Activated CD4-positive, alpha-beta memory T cell treated with anti-CD3 and anti-CD28 coated beads for 36 hours (primary cell): Measurements from ENCODE around the gene RFX1. TPM values are rescaled to one million over a fixed set of nuclear protein-coding genes. Genes with fewer than 3 reads are reported as not detected.
"Not testable (repeated sequence)": the region's sequence is repeated elsewhere in the genome, so short reads cannot be mapped to it uniquely, and the experiment has no call there.

Source experiments
- CTCF ChIA-PET: fragments of 350-600 bp; sonication (Branson Sonifier 250); formaldehyde crosslinking; loops from one replicate; lab custom pipeline; 2021; ENCODE audit warnings: antibody characterized with exemption, inconsistent platforms; lab: Charles Lee
- POLR2A ChIA-PET: fragments of 350-600 bp; sonication (Branson Sonifier 250); formaldehyde crosslinking; loops from one replicate; lab custom pipeline; 2021; ENCODE audit warnings: antibody characterized with exemption; lab: Charles Lee
- DNase-seq: peaks from one replicate; pipeline ENCODE4 v3.0.0-alpha.2; 2020
- H3K27ac Mint-ChIP-seq: one replicate; pipeline ENCODE4 v1.8.0; 2021; ENCODE audit warnings: mixed read lengths
- H3K27me3 Mint-ChIP-seq: one replicate; pipeline ENCODE4 v1.8.0; 2021; ENCODE audit warnings: mixed read lengths
- H3K36me3 Mint-ChIP-seq: one replicate; pipeline ENCODE4 v1.8.0; 2021; ENCODE audit warnings: mixed read lengths
- H3K4me1 Mint-ChIP-seq: one replicate; pipeline ENCODE4 v1.8.0; 2021; ENCODE audit warnings: low read depth, mixed read lengths
- H3K4me3 Mint-ChIP-seq: one replicate; pipeline ENCODE4 v1.8.0; 2021; ENCODE audit warnings: mild to moderate bottlenecking, mixed read lengths
- H3K9me3 Mint-ChIP-seq: one replicate; pipeline ENCODE4 v1.8.0; 2021; ENCODE audit warnings: mixed read lengths
- intact Hi-C: fragments of 100-400 bp; cut with micrococcal nuclease; formaldehyde crosslinking; loops from one replicate; pipeline ENCODE4 v1.15.1; 2023
- total RNA-seq, 2 experiments: library from RNA; stranded (reverse); gene quantifications; one replicate each; pipeline ENCODE4 v1.2.3, GENCODE V29; 2021

Gene RFX1
- total RNA-seq, 2 experiments from 2014 or later, result 14.4 to 15.2 TPM

GRCh38 chr19:14026652-14027192, 20.6 kb upstream of the RFX1 start:
- H3K27me3 Mint-ChIP-seq, intact Hi-C loops, H3K4me3 Mint-ChIP-seq, DNase-seq, H3K27ac Mint-ChIP-seq, H3K9me3 Mint-ChIP-seq, H3K36me3 Mint-ChIP-seq, POLR2A ChIA-PET: not testable (repeated sequence)
- CTCF ChIA-PET, result interaction anchor here (0.7 to 1.5 kb wide), 2 partner anchors 33 to 48 kb away, joined by 4 read pairs; no protein-coding TSS in a partner anchor
- H3K4me1 Mint-ChIP-seq, result peaks cover 15% of the 10 kb centered on the region

GRCh38 chr19:14023404-14024235, 17.5 kb upstream of the RFX1 start:
- Mint-ChIP-seq H3K27ac (no peak overlapping the region), H3K4me3 (no peak overlapping the region), H3K27me3 (no peaks in the 10 kb centered on the region), H3K4me1 (peaks cover 8% of the 10 kb centered on the region), H3K36me3 (no peaks in the 10 kb centered on the region), H3K9me3 (no peaks in the 10 kb centered on the region)
- POLR2A ChIA-PET, result interaction anchor here (0.8 kb wide), 1 partner anchor 15 kb away, joined by 4 read pairs; no protein-coding TSS in a partner anchor
- DNase-seq, result peak; percentile 38
- CTCF ChIA-PET, result interaction anchor here (0.7 to 2.9 kb wide), 5 partner anchors 8 to 49 kb away, joined by 3 to 12 read pairs (median 4); partner anchors contain the start of genes IL27RA and MISP3
- intact Hi-C loops, result no loop called here

- ChIA-PET POLR2A (interaction anchor here (0.8 to 2.2 kb wide), 2 partner anchors 9 to 14 kb away, joined by 4 to 15 read pairs; partner anchors contain the start of gene IL27RA), CTCF (interaction anchor here (1.6 to 2.9 kb wide), 3 partner anchors 9 to 37 kb away, joined by 7 to 12 read pairs (median 9); partner anchors contain the start of gene IL27RA)
- Mint-ChIP-seq H3K36me3 (no peaks in the 10 kb centered on the region), H3K27ac (no peak overlapping the region), H3K4me1 (peaks cover 8% of the 10 kb centered on the region), H3K4me3 (no peak overlapping the region), H3K9me3 (no peaks in the 10 kb centered on the region), H3K27me3 (no peaks in the 10 kb centered on the region)
- no peak for DNase-seq
- intact Hi-C loops, result no loop called here
These were observed 16.3 kb upstream of the RFX1 start for GRCh38 chr19:14022469-14022868.

- Mint-ChIP-seq H3K9me3 (no peaks in the 10 kb centered on the region), H3K27me3 (no peaks in the 10 kb centered on the region), H3K4me3 (no peak overlapping the region), H3K27ac (no peak overlapping the region), H3K4me1 (peaks cover 8% of the 10 kb centered on the region), H3K36me3 (no peaks in the 10 kb centered on the region)
- DNase-seq, result peak; percentile 27
- ChIA-PET POLR2A (interaction anchor here (0.5 to 2.2 kb wide), 2 partner anchors 10 to 11 kb away, joined by 5 to 15 read pairs; partner anchors contain the start of gene IL27RA), CTCF (interaction anchor here (0.6 to 2.9 kb wide), 4 partner anchors 8 to 38 kb away, joined by 3 to 12 read pairs (median 8); partner anchors contain the start of gene IL27RA)
- intact Hi-C loops, result no loop called here
These were observed 15.4 kb upstream of the RFX1 start for GRCh38 chr19:14021474-14021873.

GRCh38 chr19:14019739-14020138, 13.6 kb upstream of the RFX1 start:
- not testable (repeated sequence) for H3K27me3 Mint-ChIP-seq

GRCh38 chr19:14019100-14019499, 13.0 kb upstream of the RFX1 start:
- intact Hi-C loops, result no loop called here
- CTCF ChIA-PET, result interaction anchor here (0.8 to 2.1 kb wide), 3 partner anchors 12 to 54 kb away, joined by 3 to 6 read pairs (median 4); partner anchors contain the start of genes IL27RA and MISP3

More at GRCh38 chr19:14019739-14020138, 13.6 kb upstream of the RFX1 start:
- H3K27ac Mint-ChIP-seq, H3K4me3 Mint-ChIP-seq, intact Hi-C loops, POLR2A ChIA-PET, DNase-seq, H3K9me3 Mint-ChIP-seq, H3K36me3 Mint-ChIP-seq: not testable (repeated sequence)
- peaks cover 11% of the 10 kb centered on the region for H3K4me1 Mint-ChIP-seq
- CTCF ChIA-PET, result interaction anchor here (2.1 kb wide), 1 partner anchor 40 kb away, joined by 6 read pairs; no protein-coding TSS in a partner anchor

GRCh38 chr19:14015524-14016035, 9.5 kb upstream of the RFX1 start:
- Mint-ChIP-seq H3K27ac (no peak overlapping the region), H3K27me3 (no peaks in the 10 kb centered on the region), H3K4me1 (peaks cover 5% of the 10 kb centered on the region), H3K4me3 (no peak overlapping the region), H3K36me3 (no peaks in the 10 kb centered on the region), H3K9me3 (no peaks in the 10 kb centered on the region)
- intact Hi-C loops, result no loop called here
- ChIA-PET CTCF (interaction anchor here (1.8 kb wide), 1 partner anchor 16 kb away, joined by 5 read pairs; the partner anchor contains the start of gene IL27RA), POLR2A (no interaction called here)
- DNase-seq, result no peak

More at GRCh38 chr19:14019100-14019499, 13.0 kb upstream of the RFX1 start:
- H3K4me1 Mint-ChIP-seq, result peaks cover 11% of the 10 kb centered on the region
- POLR2A ChIA-PET, result interaction anchor here (1.0 kb wide), 1 partner anchor 12 kb away, joined by 3 read pairs; the partner anchor contains the start of gene IL27RA
- no peaks in the 10 kb centered on the region for H3K27me3 Mint-ChIP-seq
- DNase-seq, result no peak
- H3K9me3 Mint-ChIP-seq, result no peaks in the 10 kb centered on the region
- no peaks in the 10 kb centered on the region for H3K36me3 Mint-ChIP-seq
- no peak overlapping the region for H3K4me3 Mint-ChIP-seq
- no peak overlapping the region for H3K27ac Mint-ChIP-seq

- H3K9me3 Mint-ChIP-seq, result no peaks in the 10 kb centered on the region
- DNase-seq, result no peak
- H3K27me3 Mint-ChIP-seq, result no peaks in the 10 kb centered on the region
- no peak overlapping the region for H3K4me3 Mint-ChIP-seq
- POLR2A ChIA-PET, result no interaction called here
- H3K27ac Mint-ChIP-seq, result no peak overlapping the region
- peaks cover 5% of the 10 kb centered on the region for H3K4me1 Mint-ChIP-seq
- CTCF ChIA-PET, result no interaction called here
- intact Hi-C loops, result no loop called here
- H3K36me3 Mint-ChIP-seq, result no peaks in the 10 kb centered on the region
These were observed 6.3 kb upstream of the RFX1 start for GRCh38 chr19:14012378-14012915.

- peak overlapping the region; percentile 97 for H3K27ac Mint-ChIP-seq
- POLR2A ChIA-PET, result interaction anchor here (0.8 to 1.8 kb wide), 10 partner anchors 13 to 111 kb away, joined by 3 to 12 read pairs (median 4); partner anchors contain the start of genes DCAF15, IL27RA and PRKACA
- H3K9me3 Mint-ChIP-seq, result no peaks in the 10 kb centered on the region
- no peaks in the 10 kb centered on the region for H3K36me3 Mint-ChIP-seq
- H3K27me3 Mint-ChIP-seq, result no peaks in the 10 kb centered on the region
- no peak for DNase-seq
- CTCF ChIA-PET, result interaction anchor here (0.7 to 2.6 kb wide), 4 partner anchors 20 to 65 kb away, joined by 3 to 13 read pairs (median 3); partner anchors contain the start of genes IL27RA and MISP3
- intact Hi-C loops, result loop anchor here (1.0 to 10.0 kb wide), 5 partner anchors 21 to 358 kb away; partner anchors contain the start of genes BRME1, CC2D1A and DCAF15
- peak overlapping the region; percentile 89 for H3K4me3 Mint-ChIP-seq
- peaks cover 33% of the 10 kb centered on the region for H3K4me1 Mint-ChIP-seq
These were observed 844 bp upstream of the RFX1 start for GRCh38 chr19:14006766-14007562.

- Mint-ChIP-seq H3K27ac (peak overlapping the region; percentile 85), H3K36me3 (peaks cover 2% of the 10 kb centered on the region), H3K4me3 (peak overlapping the region; percentile 77), H3K9me3 (no peaks in the 10 kb centered on the region), H3K4me1 (peaks cover 42% of the 10 kb centered on the region), H3K27me3 (no peaks in the 10 kb centered on the region)
- POLR2A ChIA-PET, result interaction anchor here (0.6 to 1.8 kb wide), 13 partner anchors 12 to 418 kb away, joined by 3 to 12 read pairs (median 3); partner anchors contain the start of genes DCAF15 and IL27RA
- CTCF ChIA-PET, result interaction anchor here (0.6 to 2.6 kb wide), 5 partner anchors 19 to 143 kb away, joined by 3 to 13 read pairs (median 3); partner anchors contain the start of genes ASF1B and IL27RA
- peak; percentile 95 for DNase-seq
- intact Hi-C loops, result loop anchor here (1.0 to 10.0 kb wide), 5 partner anchors 19 to 359 kb away; partner anchors contain the start of genes BRME1, CC2D1A and DCAF15
These were observed 603 bp downstream of the RFX1 start for GRCh38 chr19:14005349-14006084.
